Measurements from ENCODE around the gene MNT.

The MNT gene

GRCh38 chr17:2415081-2415480 lies 14.2 kb upstream of the MNT start:
- no peak for DNase-seq

GRCh38 chr17:2414446-2415064 lies 13.7 kb upstream of the MNT start:
- DNase-seq, result no peak

- DNase-seq, result no peak
Measured at GRCh38 chr17:2412561-2413021, 11.7 kb upstream of the MNT start.

- no peak for DNase-seq
Measured at GRCh38 chr17:2410951-2411350, 10.1 kb upstream of the MNT start.

GRCh38 chr17:2406903-2407790 lies 6.3 kb upstream of the MNT start:
- DNase-seq, result no peak

GRCh38 chr17:2406271-2406902 lies 5.5 kb upstream of the MNT start:
- no peak for DNase-seq

GRCh38 chr17:2405247-2405926 lies 4.5 kb upstream of the MNT start:
- peak; percentile 79 for DNase-seq

GRCh38 chr17:2403044-2403443 lies 2.2 kb upstream of the MNT start:
- DNase-seq, result peak; percentile 58

- DNase-seq, result peak; percentile 66
Measured at GRCh38 chr17:2402544-2402943, 1.7 kb upstream of the MNT start.

- peak; percentile 100 for DNase-seq
Measured at GRCh38 chr17:2401426-2402221, 764 bp upstream of the MNT start.

GRCh38 chr17:2400474-2400866 lies 390 bp downstream of the MNT start:
- DNase-seq, result peak; percentile 60

GRCh38 chr17:2399572-2400473 lies 1.0 kb downstream of the MNT start:
- DNase-seq, result peak; percentile 97

- peak; percentile 74 for DNase-seq
Measured at GRCh38 chr17:2398655-2399571, 1.9 kb downstream of the MNT start.

GRCh38 chr17:2398182-2398581 lies 2.7 kb downstream of the MNT start:
- no peak for DNase-seq

GRCh38 chr17:2397247-2398171 lies 3.4 kb downstream of the MNT start:
- DNase-seq, result no peak

- DNase-seq, result peak; percentile 98
Measured at GRCh38 chr17:2396568-2397246, 4.2 kb downstream of the MNT start.

- DNase-seq, result no peak
Measured at GRCh38 chr17:2396192-2396567, 4.7 kb downstream of the MNT start.

Data from NCI-H82 (cell line).